Measurements from ENCODE around the gene METAP2.

The METAP2 gene

GRCh38 chr12:95522692-95523091 is 48.7 kb downstream of the METAP2 start:
- TF ChIP-seq FOXP2 (optimal IDR thresholded peaks at IDR 0.05; ENCODE audit: borderline replicate concordance, extremely low read depth, extremely low read length, insufficient read depth) (no peak), TAF1 (IDR thresholded peaks at IDR 0.05; ENCODE audit: borderline replicate concordance, insufficient read depth, low read length) (no peak), SIN3A (IDR thresholded peaks at IDR 0.05; ENCODE audit: borderline replicate concordance, insufficient read depth, low read length) (no peak), POLR2AphosphoS5 (IDR thresholded peaks at IDR 0.05; ENCODE audit: low read depth, low read length) (no peak)
- TF ChIP-seq, protein P1, sequence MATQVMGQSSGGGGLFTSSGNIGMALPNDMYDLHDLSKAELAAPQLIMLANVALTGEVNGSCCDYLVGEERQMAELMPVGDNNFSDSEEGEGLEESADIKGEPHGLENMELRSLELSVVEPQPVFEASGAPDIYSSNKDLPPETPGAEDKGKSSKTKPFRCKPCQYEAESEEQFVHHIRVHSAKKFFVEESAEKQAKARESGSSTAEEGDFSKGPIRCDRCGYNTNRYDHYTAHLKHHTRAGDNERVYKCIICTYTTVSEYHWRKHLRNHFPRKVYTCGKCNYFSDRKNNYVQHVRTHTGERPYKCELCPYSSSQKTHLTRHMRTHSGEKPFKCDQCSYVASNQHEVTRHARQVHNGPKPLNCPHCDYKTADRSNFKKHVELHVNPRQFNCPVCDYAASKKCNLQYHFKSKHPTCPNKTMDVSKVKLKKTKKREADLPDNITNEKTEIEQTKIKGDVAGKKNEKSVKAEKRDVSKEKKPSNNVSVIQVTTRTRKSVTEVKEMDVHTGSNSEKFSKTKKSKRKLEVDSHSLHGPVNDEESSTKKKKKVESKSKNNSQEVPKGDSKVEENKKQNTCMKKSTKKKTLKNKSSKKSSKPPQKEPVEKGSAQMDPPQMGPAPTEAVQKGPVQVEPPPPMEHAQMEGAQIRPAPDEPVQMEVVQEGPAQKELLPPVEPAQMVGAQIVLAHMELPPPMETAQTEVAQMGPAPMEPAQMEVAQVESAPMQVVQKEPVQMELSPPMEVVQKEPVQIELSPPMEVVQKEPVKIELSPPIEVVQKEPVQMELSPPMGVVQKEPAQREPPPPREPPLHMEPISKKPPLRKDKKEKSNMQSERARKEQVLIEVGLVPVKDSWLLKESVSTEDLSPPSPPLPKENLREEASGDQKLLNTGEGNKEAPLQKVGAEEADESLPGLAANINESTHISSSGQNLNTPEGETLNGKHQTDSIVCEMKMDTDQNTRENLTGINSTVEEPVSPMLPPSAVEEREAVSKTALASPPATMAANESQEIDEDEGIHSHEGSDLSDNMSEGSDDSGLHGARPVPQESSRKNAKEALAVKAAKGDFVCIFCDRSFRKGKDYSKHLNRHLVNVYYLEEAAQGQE (IDR thresholded peaks at IDR 0.05; ENCODE audit: insufficient read depth in 1 of 2, low read depth in 2 of 2, low read length in 2 of 2), result no peak

DNA sequence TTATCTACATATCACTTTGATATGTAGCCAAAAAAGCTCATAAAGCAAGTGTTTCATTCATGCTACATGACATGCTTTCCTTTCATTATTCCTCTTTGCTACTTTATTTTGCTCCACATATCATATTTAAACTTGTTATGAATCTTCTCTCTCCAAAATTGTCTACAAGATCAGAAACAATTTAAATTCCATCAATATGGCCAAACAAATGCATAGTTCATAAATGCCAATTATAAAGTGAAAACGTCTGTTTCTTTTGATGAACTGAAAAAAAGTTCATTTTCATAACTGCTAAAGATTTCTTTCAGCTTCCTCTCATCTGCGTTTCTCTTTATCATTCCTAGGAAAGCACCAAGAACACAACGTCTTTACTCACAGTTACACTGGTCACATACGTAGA is 54.5 kb downstream of the METAP2 start:
- TF ChIP-seq SIN3A (IDR thresholded peaks at IDR 0.05; ENCODE audit: borderline replicate concordance, insufficient read depth, low read length) (no peak), POLR2AphosphoS5 (IDR thresholded peaks at IDR 0.05; ENCODE audit: low read depth, low read length) (no peak)
- TF ChIP-seq, protein P1 (IDR thresholded peaks at IDR 0.05; ENCODE audit: insufficient read depth in 1 of 2, low read depth in 2 of 2, low read length in 2 of 2), result no peak

DNA sequence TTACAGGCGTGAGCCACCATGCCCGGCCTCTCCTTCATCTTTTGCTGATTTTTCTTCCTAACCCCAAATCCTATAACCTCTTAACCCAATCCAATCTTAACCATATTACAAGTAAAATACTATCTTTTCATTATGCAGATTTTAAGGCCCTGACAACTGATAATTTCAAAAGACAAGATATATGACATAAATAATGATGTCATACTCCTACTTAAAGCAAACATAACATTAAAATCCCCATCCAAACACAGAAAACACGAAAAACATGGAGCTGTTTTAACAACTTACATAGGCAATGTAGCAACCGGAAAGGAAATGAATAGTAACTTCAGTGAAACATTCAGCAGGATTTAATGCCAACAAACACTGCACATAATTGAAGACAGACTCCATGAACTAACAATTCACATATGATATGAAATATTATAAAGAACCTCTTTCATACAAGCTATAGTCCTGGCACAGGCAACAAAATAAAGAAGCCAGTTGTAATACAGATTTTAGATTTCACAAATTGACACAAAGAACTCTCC is 55.8 kb downstream of the METAP2 start:
- no peak for TF ChIP-seq SIN3A (IDR thresholded peaks at IDR 0.05; ENCODE audit: borderline replicate concordance, insufficient read depth, low read length)
- TF ChIP-seq TAF1 (IDR thresholded peaks at IDR 0.05; ENCODE audit: borderline replicate concordance, insufficient read depth, low read length), result no peak
- no peak for TF ChIP-seq FOXP2 (optimal IDR thresholded peaks at IDR 0.05; ENCODE audit: borderline replicate concordance, extremely low read depth, extremely low read length, insufficient read depth)
- TF ChIP-seq POLR2AphosphoS5 (IDR thresholded peaks at IDR 0.05; ENCODE audit: low read depth, low read length), result no peak
- TF ChIP-seq, protein P1 (IDR thresholded peaks at IDR 0.05; ENCODE audit: insufficient read depth in 1 of 2, low read depth in 2 of 2, low read length in 2 of 2), result no peak

GRCh38 chr12:95532851-95533250 is 58.9 kb downstream of the METAP2 start:
- TF ChIP-seq, protein P1 (IDR thresholded peaks at IDR 0.05; ENCODE audit: insufficient read depth in 1 of 2, low read depth in 2 of 2, low read length in 2 of 2), result no peak
- no peak for TF ChIP-seq SIN3A (IDR thresholded peaks at IDR 0.05; ENCODE audit: borderline replicate concordance, insufficient read depth, low read length)
- no peak for TF ChIP-seq TAF1 (IDR thresholded peaks at IDR 0.05; ENCODE audit: borderline replicate concordance, insufficient read depth, low read length)

DNA sequence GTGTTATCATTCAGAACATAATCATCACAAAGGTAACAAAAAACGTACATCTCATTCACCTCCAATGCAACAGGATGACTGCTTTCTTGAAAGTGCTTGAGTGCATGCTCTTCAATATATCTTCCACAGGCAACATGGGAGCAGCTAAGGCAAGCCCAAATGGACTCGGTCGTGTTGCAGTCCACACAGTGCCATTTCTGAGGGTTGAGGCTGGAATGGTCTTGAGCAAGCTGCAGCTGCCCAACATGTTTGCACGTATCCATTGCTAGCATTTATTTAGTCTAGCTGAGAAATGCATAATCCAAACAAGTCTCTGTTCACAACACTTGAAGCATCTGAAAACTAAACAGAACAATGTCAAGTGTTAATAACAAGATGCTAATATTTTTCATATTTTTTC is 60.0 kb downstream of the METAP2 start:
- TF ChIP-seq FOXP2 (optimal IDR thresholded peaks at IDR 0.05; ENCODE audit: borderline replicate concordance, extremely low read depth, extremely low read length, insufficient read depth), result no peak
